Measurements from ENCODE around the gene FBXW11. TPM values are rescaled to one million over a fixed set of nuclear protein-coding genes. Genes with fewer than 3 reads are reported as not detected.

FBXW11 gene
- total and polyA plus RNA-seq, 11 donors, result 7.8 to 110 (median 83.0) TPM

DNA sequence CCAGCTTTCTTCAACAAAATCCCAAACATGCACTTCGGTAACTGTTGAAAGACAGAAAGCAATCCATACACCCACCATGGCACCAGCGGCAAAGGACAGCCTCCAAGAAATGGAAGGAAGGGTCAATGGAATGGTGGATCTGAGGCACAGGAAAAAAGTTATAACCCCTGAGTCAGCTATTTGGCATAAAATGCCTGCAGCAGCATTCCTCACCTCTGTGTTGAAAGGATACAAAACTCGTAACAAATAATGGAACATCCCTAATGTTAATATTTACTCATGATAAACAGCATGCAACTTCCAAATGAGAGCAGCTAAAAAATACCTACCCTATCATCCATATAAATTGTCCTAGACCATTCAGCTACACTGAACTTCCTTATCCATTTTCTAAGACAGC lies 9.4 kb downstream of the FBXW11 start:
- Histone ChIP-seq H3K9me3 (no peaks in the 10 kb centered on the region), H3K27me3 (no peaks in the 10 kb centered on the region), H3K36me3 (peaks cover 0 to 22% (median 9%) of the 10 kb centered on the region in 9 donors), H3K4me3 (no peak overlapping the region), H3K27ac (no peak overlapping the region), H3K4me1 (peaks cover 0 to 56% (median 29%) of the 10 kb centered on the region in 12 donors)
- no peak for DNase-seq
- TF ChIP-seq, protein P1, sequence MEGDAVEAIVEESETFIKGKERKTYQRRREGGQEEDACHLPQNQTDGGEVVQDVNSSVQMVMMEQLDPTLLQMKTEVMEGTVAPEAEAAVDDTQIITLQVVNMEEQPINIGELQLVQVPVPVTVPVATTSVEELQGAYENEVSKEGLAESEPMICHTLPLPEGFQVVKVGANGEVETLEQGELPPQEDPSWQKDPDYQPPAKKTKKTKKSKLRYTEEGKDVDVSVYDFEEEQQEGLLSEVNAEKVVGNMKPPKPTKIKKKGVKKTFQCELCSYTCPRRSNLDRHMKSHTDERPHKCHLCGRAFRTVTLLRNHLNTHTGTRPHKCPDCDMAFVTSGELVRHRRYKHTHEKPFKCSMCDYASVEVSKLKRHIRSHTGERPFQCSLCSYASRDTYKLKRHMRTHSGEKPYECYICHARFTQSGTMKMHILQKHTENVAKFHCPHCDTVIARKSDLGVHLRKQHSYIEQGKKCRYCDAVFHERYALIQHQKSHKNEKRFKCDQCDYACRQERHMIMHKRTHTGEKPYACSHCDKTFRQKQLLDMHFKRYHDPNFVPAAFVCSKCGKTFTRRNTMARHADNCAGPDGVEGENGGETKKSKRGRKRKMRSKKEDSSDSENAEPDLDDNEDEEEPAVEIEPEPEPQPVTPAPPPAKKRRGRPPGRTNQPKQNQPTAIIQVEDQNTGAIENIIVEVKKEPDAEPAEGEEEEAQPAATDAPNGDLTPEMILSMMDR (IDR thresholded peaks at IDR 0.05), result no peak
- TF ChIP-seq POLR2A (IDR thresholded peaks at IDR 0.05), result no peak
- 88 to 90% (median 88%) methylated on average over 3 of the region's 3 CpGs for WGBS, 4 donors
- intact Hi-C loops (cut with DNase I), result no loop called here
- no peak for ATAC-seq

DNA sequence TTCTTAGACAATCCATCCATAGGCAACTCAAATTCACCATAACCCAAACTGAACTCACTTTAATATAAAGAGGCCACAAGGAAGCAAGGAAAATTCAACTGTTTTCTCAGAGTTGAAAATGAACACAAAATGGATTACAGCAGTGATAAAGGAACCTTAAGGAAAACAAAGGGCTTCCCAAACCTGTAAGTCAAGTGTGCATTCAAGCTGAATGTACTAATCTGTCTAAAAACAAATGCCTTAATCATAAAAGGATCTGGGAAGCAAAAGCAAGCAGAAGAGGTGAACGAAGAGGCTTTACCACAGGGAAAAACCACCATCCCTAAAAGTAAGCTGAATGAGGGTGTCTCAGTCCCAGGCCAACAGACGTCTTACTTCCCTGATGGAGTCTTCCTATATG lies 13.6 kb downstream of the FBXW11 start:
- DNase-seq (no peak), ATAC-seq (no peak)
- Histone ChIP-seq H3K4me1 (peaks cover 0 to 33% (median 12%) of the 10 kb centered on the region in 12 donors), H3K36me3 (peaks cover 0 to 26% (median 15%) of the 10 kb centered on the region in 9 donors), H3K27me3 (no peaks in the 10 kb centered on the region), H3K4me3 (no peak overlapping the region), H3K27ac (no peak overlapping the region), H3K9me3 (no peaks in the 10 kb centered on the region)
- TF ChIP-seq, protein P1 (IDR thresholded peaks at IDR 0.05), result no peak
- intact Hi-C loops (cut with DNase I), result loop anchor here in 1 of 10 donors (5.0 kb wide), 1 partner anchor 61 kb away; no protein-coding TSS in a partner anchor
- WGBS, 4 donors, result 86 to 94% (median 87%) methylated on average over 2 of the region's 2 CpGs

DNA sequence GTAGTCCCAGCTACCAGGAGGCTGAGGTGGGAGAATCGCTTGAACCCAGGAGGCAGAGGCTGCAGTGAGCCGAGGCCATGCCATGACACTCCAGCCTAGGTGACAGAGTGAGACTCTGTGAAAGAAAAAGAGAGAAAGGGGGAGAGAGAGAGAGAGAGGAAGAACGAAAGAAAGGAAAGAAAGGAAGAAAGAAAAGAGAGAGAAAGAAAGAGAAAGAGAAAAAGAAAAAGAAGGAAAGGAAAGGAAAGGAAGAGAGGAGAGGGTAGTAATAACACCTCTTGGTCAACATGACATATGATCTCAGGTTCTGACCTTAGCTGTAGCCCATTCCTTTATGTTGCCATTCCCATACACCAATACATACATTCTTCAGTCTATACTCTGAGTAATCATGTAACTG lies 14.1 kb downstream of the FBXW11 start:
- Histone ChIP-seq H3K4me3 (no peak overlapping the region), H3K27ac (no peak overlapping the region), H3K4me1 (peaks cover 0 to 28% (median 11%) of the 10 kb centered on the region in 12 donors), H3K27me3 (no peaks in the 10 kb centered on the region), H3K36me3 (peaks cover 0 to 26% (median 15%) of the 10 kb centered on the region in 9 donors), H3K9me3 (no peaks in the 10 kb centered on the region)
- intact Hi-C loops (cut with DNase I), result loop anchor here in 1 of 10 donors (5.0 kb wide), 1 partner anchor 60 kb away; no protein-coding TSS in a partner anchor
- ATAC-seq, result no peak
- no peak for DNase-seq
- 95 to 97% (median 96%) methylated on average over 3 of the region's 3 CpGs for WGBS, 4 donors
- TF ChIP-seq, protein P1 (IDR thresholded peaks at IDR 0.05), result no peak
- TF ChIP-seq POLR2A (IDR thresholded peaks at IDR 0.05), result no peak

DNA sequence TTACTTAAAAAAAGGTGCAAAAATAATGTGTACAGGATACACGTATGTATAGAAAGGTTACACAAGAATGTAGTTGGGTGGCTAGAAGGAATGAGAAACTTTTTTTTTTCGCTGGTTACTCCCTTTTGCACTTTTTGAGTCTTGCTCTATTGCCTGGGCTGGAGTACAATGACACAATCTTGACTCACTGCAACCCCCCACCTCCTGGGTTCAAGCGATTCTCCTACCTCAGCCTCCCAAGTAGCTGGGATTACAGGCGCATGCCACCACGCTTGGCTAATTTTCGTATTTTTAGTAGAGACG lies 15.8 kb downstream of the FBXW11 start:
- Histone ChIP-seq H3K4me1 (peaks cover 0 to 22% (median 5%) of the 10 kb centered on the region in 12 donors), H3K27me3 (no peaks in the 10 kb centered on the region), H3K9me3 (no peaks in the 10 kb centered on the region), H3K4me3 (no peak overlapping the region), H3K36me3 (peaks cover 0 to 17% (median 8%) of the 10 kb centered on the region in 9 donors), H3K27ac (no peak overlapping the region)
- DNase-seq, result no peak
- WGBS, 4 donors, result 95 to 98% (median 96%) methylated on average over 7 of the region's 7 CpGs
- TF ChIP-seq, protein P1 (IDR thresholded peaks at IDR 0.05), result no peak
- TF ChIP-seq POLR2A (IDR thresholded peaks at IDR 0.05), result no peak
- intact Hi-C loops (cut with DNase I), result loop anchor here in 1 of 10 donors (5.0 kb wide), 1 partner anchor 58 kb away; no protein-coding TSS in a partner anchor
- ATAC-seq, result no peak

Measured in heart left ventricle (tissue), 16 donors.